Keratinocyte (primary cell): ENCODE measurements around the gene FKBP5. TPM values are rescaled to one million over a fixed set of nuclear protein-coding genes. Genes with fewer than 3 reads are reported as not detected.

Experiments
- DNase-seq: peaks from one replicate; pipeline ENCODE4 v3.0.0-alpha.2; 2011; ENCODE audit warnings: low read depth, missing footprints, low spot score
- FAIRE-seq: peaks from 2 replicates; lab custom pipeline; 2011; peaks lifted over from hg19 to GRCh38; lab: Jason Lieb, UNC
- H2AFZ ChIP-seq: 2 replicates; pipeline ENCODE4 v1.6.0; 2012; ENCODE audit warnings: low read length, control low read depth, inconsistent platforms; ENCODE audit not compliant: control insufficient read depth
- H3K27ac ChIP-seq: 2 replicates; pipeline ENCODE4 v1.5.1; 2011; ENCODE audit warnings: low read length; ENCODE audit not compliant: control insufficient read depth, insufficient read depth
- H3K27me3 ChIP-seq: 3 replicates; pipeline ENCODE4 v1.6.0; 2011; ENCODE audit warnings: low read length; ENCODE audit not compliant: control insufficient read depth, insufficient read depth; ENCODE audit errors: extremely low read depth
- H3K36me3 ChIP-seq, 2 experiments: 2 replicates in 1 of 2; 3 replicates in 1 of 2; pipeline ENCODE4 v1.5.1; 2011; ENCODE audit warnings: low read length in 2 of 2, mild to moderate bottlenecking in 1 of 2; ENCODE audit not compliant: control insufficient read depth in 2 of 2, insufficient read depth in 2 of 2; ENCODE audit errors: extremely low read depth in 1 of 2
- H3K4me1 ChIP-seq: 3 replicates; pipeline ENCODE4 v1.5.1; 2011; ENCODE audit warnings: low read length; ENCODE audit not compliant: control insufficient read depth, insufficient read depth; ENCODE audit errors: extremely low read depth
- H3K4me2 ChIP-seq: 3 replicates; pipeline ENCODE4 v1.6.0; 2011; ENCODE audit warnings: low read depth, low read length; ENCODE audit not compliant: control insufficient read depth, insufficient read depth; ENCODE audit errors: extremely low read depth
- H3K4me3 ChIP-seq, 3 experiments: fragments of 200-600 bp in 1 of 3; sonication (generic) in 1 of 3; 2 replicates in 2 of 3; 3 replicates in 1 of 3; pipeline ENCODE4 v1.5.1; 2011 to 2016; ENCODE audit warnings: low read length in 3 of 3, mild to moderate bottlenecking in 3 of 3, control low read depth in 2 of 3, inconsistent platforms in 1 of 3, low read depth in 1 of 3, mixed read lengths in 1 of 3, mixed run types in 1 of 3, moderate library complexity in 1 of 3; ENCODE audit not compliant: control insufficient read depth in 2 of 3, insufficient read depth in 2 of 3; ENCODE audit errors: extremely low read depth in 1 of 3
- H3K79me2 ChIP-seq: 2 replicates; pipeline ENCODE4 v1.6.0; 2012; ENCODE audit warnings: low read length; ENCODE audit not compliant: control insufficient read depth, insufficient read depth
- H3K9ac ChIP-seq: 3 replicates; pipeline ENCODE4 v1.6.0; 2011; ENCODE audit warnings: low read length; ENCODE audit not compliant: control insufficient read depth, insufficient read depth; ENCODE audit errors: extremely low read depth
- H3K9me1 ChIP-seq: 3 replicates; pipeline ENCODE4 v1.6.0; 2011; ENCODE audit warnings: low read length; ENCODE audit not compliant: control insufficient read depth, insufficient read depth; ENCODE audit errors: extremely low read depth
- H3K9me3 ChIP-seq: 2 replicates; pipeline ENCODE4 v1.5.1; 2012; ENCODE audit warnings: low read depth, low read length; ENCODE audit not compliant: control insufficient read depth
- H4K20me1 ChIP-seq: 3 replicates; pipeline ENCODE4 v1.6.0; 2011; ENCODE audit warnings: low read length; ENCODE audit not compliant: control insufficient read depth, insufficient read depth; ENCODE audit errors: extremely low read depth
- CTCF ChIP-seq, 3 experiments: IDR thresholded peaks in 1 of 3; conservative IDR thresholded peaks in 1 of 3; optimal IDR thresholded peaks in 1 of 3; 2 replicates in 2 of 3; 3 replicates in 1 of 3; pipeline versions ENCODE3 to v1.5.1; 2011; ENCODE audit warnings: low read length in 3 of 3, mild to moderate bottlenecking in 3 of 3, moderate library complexity in 2 of 3, control low read depth in 1 of 3, inconsistent platforms in 1 of 3; ENCODE audit not compliant: insufficient read depth in 2 of 3; ENCODE audit errors: extremely low read depth in 1 of 3
- EZH2 ChIP-seq: IDR thresholded peaks from one replicate; pipeline ENCODE4 v1.6.1; 2012; ENCODE audit warnings: inconsistent platforms, mild to moderate bottlenecking, low read length, moderate library complexity
- dilution Hi-C: fragments of 300-500 bp; cut with MboI; formaldehyde crosslinking; loops from one replicate; pipeline ENCODE4 v1.7.0; 2020; ENCODE audit warnings: low sequenced_read_pairs; ENCODE audit not compliant: extremely low pct_ligation_motif_present
- polyA plus RNA-seq, 5 experiments: library from polyadenylated mRNA; depleted of rRNA in 3 of 5; stranded (reverse) in 3 of 5; stranded (forward) in 1 of 5; unstranded in 1 of 5; fragments of >200 nt; gene quantifications; 1 replicate in 1 of 5; 2 replicates in 3 of 5; 3 replicates in 1 of 5; pipeline versions ENCODE4 v1.2.1 to v1.2.3, GENCODE V29; 2011 to 2012; ENCODE audit warnings: missing spikeins in 2 of 5, low read depth in 1 of 5, low replicate concordance in 1 of 5

FKBP5 gene
- polyA plus RNA-seq, 1 donor (not counting 4 experiments of a cell fraction or from before 2014, with no cell fraction given) = 88.3 TPM

GRCh38 chr6:35718375-35718736, 29.6 kb upstream of the FKBP5 start:
- TF ChIP-seq EZH2 = no peak
- no peak overlapping the region for H2AFZ ChIP-seq
- H3K9me1 ChIP-seq = no peaks in the 10 kb centered on the region
- H3K4me1 ChIP-seq = peaks cover 12% of the 10 kb centered on the region
- H3K27ac ChIP-seq = no peak overlapping the region
- no peaks in the 10 kb centered on the region for H3K36me3 ChIP-seq
- no peaks in the 10 kb centered on the region for H3K27me3 ChIP-seq
- no peak overlapping the region for H3K4me3 ChIP-seq
- H3K9me3 ChIP-seq = no peaks in the 10 kb centered on the region
- no peak overlapping the region for H3K4me2 ChIP-seq
- DNase-seq (no peak), FAIRE-seq (no peak)
- H4K20me1 ChIP-seq = no peaks in the 10 kb centered on the region
- dilution Hi-C loops = no loop called here
- no peak overlapping the region for H3K9ac ChIP-seq
- no peaks in the 10 kb centered on the region for H3K79me2 ChIP-seq

- Histone ChIP-seq H3K4me2 (no peak overlapping the region), H3K9me1 (no peaks in the 10 kb centered on the region), H3K27ac (no peak overlapping the region), H4K20me1 (no peaks in the 10 kb centered on the region), H3K4me1 (peaks cover 12% of the 10 kb centered on the region), H3K36me3 (no peaks in the 10 kb centered on the region), H3K4me3 (no peak overlapping the region), H2AFZ (no peak overlapping the region), H3K79me2 (no peaks in the 10 kb centered on the region), H3K9me3 (no peaks in the 10 kb centered on the region), H3K27me3 (no peaks in the 10 kb centered on the region), H3K9ac (no peak overlapping the region)
- FAIRE-seq (no peak), DNase-seq (no peak)
- dilution Hi-C loops = no loop called here
- TF ChIP-seq EZH2 (no peak), CTCF (optimal IDR thresholded peaks at IDR 0.05 in 1 of 3, IDR thresholded peaks at IDR 0.05 in 1 of 3, conservative IDR thresholded peaks at IDR 0.05 in 1 of 3; ENCODE audit: extremely low read depth in 1 of 3, insufficient read depth in 2 of 3, low read length in 3 of 3) (no peak)
Measured at GRCh38 chr6:35717449-35718374, 29.0 kb upstream of the FKBP5 start.
